ENCODE data around the gene ZNF460.
A peak's percentile ranks its signal among the peaks of the same experiment; 100 is the strongest.
"Not testable (repeated sequence)": the region's sequence is repeated elsewhere in the genome, so short reads cannot be mapped to it uniquely, and the experiment has no call there.

ZNF460 gene

GRCh38 chr19:57280165-57280961 lies at the start of gene ZNF460:
Gene ZNF460 (plus strand): TSS chr19:57280485. CDS start chr19:57280807, 322 bp downstream.
- DNase-seq (ENCODE audit: low read depth), result peak; percentile 92

GRCh38 chr19:57231686-57232085 lies 48.6 kb upstream of the ZNF460 start:
- DNase-seq (ENCODE audit: low read depth), result no peak

GRCh38 chr19:57233207-57233606 lies 47.1 kb upstream of the ZNF460 start:
- DNase-seq (ENCODE audit: low read depth), result no peak

GRCh38 chr19:57239982-57240310 lies 40.3 kb upstream of the ZNF460 start:
- no peak for DNase-seq (ENCODE audit: low read depth)

GRCh38 chr19:57240311-57241090 lies 39.8 kb upstream of the ZNF460 start, which contains the start of gene ZNF805:
Gene ZNF805 (plus strand): TSS chr19:57240632. CDS start chr19:57240892, 260 bp downstream.
- DNase-seq (ENCODE audit: low read depth), result peak; percentile 92

- no peak for DNase-seq (ENCODE audit: low read depth)
Measured at GRCh38 chr19:57241176-57241575, 39.1 kb upstream of the ZNF460 start.

- no peak for DNase-seq (ENCODE audit: low read depth)
Measured at GRCh38 chr19:57242821-57243220, 37.5 kb upstream of the ZNF460 start.

- DNase-seq (ENCODE audit: low read depth), result no peak
Measured at GRCh38 chr19:57244513-57244912, 35.8 kb upstream of the ZNF460 start.

GRCh38 chr19:57245066-57245465 lies 35.2 kb upstream of the ZNF460 start:
- DNase-seq (ENCODE audit: low read depth), result no peak

GRCh38 chr19:57245959-57246358 lies 34.3 kb upstream of the ZNF460 start:
- no peak for DNase-seq (ENCODE audit: low read depth)

- no peak for DNase-seq (ENCODE audit: low read depth)
Measured at GRCh38 chr19:57248646-57249045, 31.6 kb upstream of the ZNF460 start.

GRCh38 chr19:57249329-57249728 lies 31.0 kb upstream of the ZNF460 start:
- DNase-seq (ENCODE audit: low read depth), result no peak

GRCh38 chr19:57253767-57254166 lies 26.5 kb upstream of the ZNF460 start:
- DNase-seq (ENCODE audit: low read depth), result not testable (repeated sequence)

GRCh38 chr19:57262044-57262443 lies 18.2 kb upstream of the ZNF460 start:
- DNase-seq (ENCODE audit: low read depth), result no peak

- no peak for DNase-seq (ENCODE audit: low read depth)
Measured at GRCh38 chr19:57263244-57263741, 17.0 kb upstream of the ZNF460 start.

- no peak for DNase-seq (ENCODE audit: low read depth)
Measured at GRCh38 chr19:57267291-57267690, 13.0 kb upstream of the ZNF460 start.

- no peak for DNase-seq (ENCODE audit: low read depth)
Measured at GRCh38 chr19:57269515-57270250, 10.6 kb upstream of the ZNF460 start.

- no peak for DNase-seq (ENCODE audit: low read depth)
Measured at GRCh38 chr19:57271280-57271679, 9.0 kb upstream of the ZNF460 start.

GRCh38 chr19:57273014-57273413 lies 7.3 kb upstream of the ZNF460 start:
- DNase-seq (ENCODE audit: low read depth), result no peak

- no peak for DNase-seq (ENCODE audit: low read depth)
Measured at GRCh38 chr19:57276430-57276829, 3.9 kb upstream of the ZNF460 start.

GRCh38 chr19:57278481-57278880 lies 1.8 kb upstream of the ZNF460 start:
- DNase-seq (ENCODE audit: low read depth), result not testable (repeated sequence)

- DNase-seq (ENCODE audit: low read depth), result peak; percentile 59
Measured at GRCh38 chr19:57279418-57280164, 694 bp upstream of the ZNF460 start.

Data from T-helper 22 cell (primary cell).